ENCODE measurements around the gene TNS1. TPM values are rescaled to one million over a fixed set of nuclear protein-coding genes. Genes with fewer than 3 reads are reported as not detected.
A peak's percentile ranks its signal among the peaks of the same experiment; 100 is the strongest.

Gene TNS1
- total RNA-seq, 1 donor: 48.9 TPM

GRCh38 chr2:217981084-217981730 is 21.6 kb downstream of the TNS1 start:
- H3K79me2 ChIP-seq (ENCODE audit: insufficient read depth, low read length): no peaks in the 10 kb centered on the region
- no peaks in the 10 kb centered on the region for H4K20me1 ChIP-seq (ENCODE audit: insufficient read depth, low read length)
- H3K4me1 ChIP-seq (ENCODE audit: insufficient read depth, low read length): peaks cover 15% of the 10 kb centered on the region

GRCh38 chr2:217980591-217980990 is 22.2 kb downstream of the TNS1 start:
- H4K20me1 ChIP-seq (ENCODE audit: insufficient read depth, low read length): no peaks in the 10 kb centered on the region
- DNase-seq (ENCODE audit: insufficient read length, low spot score, missing footprints): peak; percentile 86
- no peak overlapping the region for H3K4me2 ChIP-seq (ENCODE audit: insufficient read depth, low read length)
- H3K36me3 ChIP-seq (ENCODE audit: insufficient read depth, low read length): no peaks in the 10 kb centered on the region
- H3K27ac ChIP-seq (ENCODE audit: low read depth, low read length): no peak overlapping the region
- no peaks in the 10 kb centered on the region for H3K27me3 ChIP-seq (ENCODE audit: insufficient read depth, low read length)
- H3K4me3 ChIP-seq (ENCODE audit: insufficient read depth, low read length): no peak overlapping the region
- no peak for TF ChIP-seq CTCF (IDR thresholded peaks at IDR 0.05; ENCODE audit: extremely low read depth, low read depth, low read length)
- no peaks in the 10 kb centered on the region for H3K9me3 ChIP-seq (ENCODE audit: low read depth, low read length)
- no peaks in the 10 kb centered on the region for H3K79me2 ChIP-seq (ENCODE audit: insufficient read depth, low read length)
- no peak overlapping the region for H2AFZ ChIP-seq (ENCODE audit: low read length)
- peaks cover 15% of the 10 kb centered on the region for H3K4me1 ChIP-seq (ENCODE audit: insufficient read depth, low read length)

More at GRCh38 chr2:217981084-217981730, 21.6 kb downstream of the TNS1 start:
- H3K36me3 ChIP-seq (ENCODE audit: insufficient read depth, low read length): no peaks in the 10 kb centered on the region
- no peak overlapping the region for H3K27ac ChIP-seq (ENCODE audit: low read depth, low read length)
- no peak overlapping the region for H3K4me3 ChIP-seq (ENCODE audit: insufficient read depth, low read length)
- no peak for TF ChIP-seq CTCF (IDR thresholded peaks at IDR 0.05; ENCODE audit: extremely low read depth, low read depth, low read length)
- no peaks in the 10 kb centered on the region for H3K27me3 ChIP-seq (ENCODE audit: insufficient read depth, low read length)
- no peak for DNase-seq (ENCODE audit: insufficient read length, low spot score, missing footprints)
- H2AFZ ChIP-seq (ENCODE audit: low read length): no peak overlapping the region
- no peaks in the 10 kb centered on the region for H3K9me3 ChIP-seq (ENCODE audit: low read depth, low read length)
- H3K4me2 ChIP-seq (ENCODE audit: insufficient read depth, low read length): no peak overlapping the region

DNA sequence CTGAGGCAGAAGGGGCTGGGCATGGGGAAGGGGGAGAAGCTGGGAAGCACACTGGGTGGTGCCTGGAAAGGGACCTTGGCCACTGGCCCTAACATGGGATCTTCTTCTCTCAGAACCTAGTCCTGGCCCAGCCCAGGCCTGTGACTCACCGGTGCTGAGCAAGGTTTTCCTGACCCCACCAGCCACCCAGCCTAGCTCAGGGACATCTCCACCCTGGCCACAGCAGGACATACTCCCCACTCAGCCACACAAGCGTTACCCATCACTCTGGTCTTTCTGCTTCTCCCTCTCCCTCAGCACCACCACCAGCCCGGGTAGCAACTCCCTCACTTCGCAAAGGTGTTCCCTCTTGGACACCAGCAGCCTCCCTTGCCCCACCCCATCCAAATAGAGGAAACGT is 22.8 kb downstream of the TNS1 start:
- Histone ChIP-seq H2AFZ (ENCODE audit: low read length) (no peak overlapping the region), H3K36me3 (ENCODE audit: insufficient read depth, low read length) (no peaks in the 10 kb centered on the region), H3K4me1 (ENCODE audit: insufficient read depth, low read length) (peaks cover 15% of the 10 kb centered on the region), H3K27ac (ENCODE audit: low read depth, low read length) (no peak overlapping the region), H3K9me3 (ENCODE audit: low read depth, low read length) (no peaks in the 10 kb centered on the region), H3K79me2 (ENCODE audit: insufficient read depth, low read length) (no peaks in the 10 kb centered on the region), H3K4me3 (ENCODE audit: insufficient read depth, low read length) (no peak overlapping the region), H3K4me2 (ENCODE audit: insufficient read depth, low read length) (no peak overlapping the region), H4K20me1 (ENCODE audit: insufficient read depth, low read length) (no peaks in the 10 kb centered on the region), H3K27me3 (ENCODE audit: insufficient read depth, low read length) (no peaks in the 10 kb centered on the region)
- TF ChIP-seq CTCF (IDR thresholded peaks at IDR 0.05; ENCODE audit: extremely low read depth, low read depth, low read length): no peak
- DNase-seq (ENCODE audit: insufficient read length, low spot score, missing footprints): peak; percentile 90

DNA sequence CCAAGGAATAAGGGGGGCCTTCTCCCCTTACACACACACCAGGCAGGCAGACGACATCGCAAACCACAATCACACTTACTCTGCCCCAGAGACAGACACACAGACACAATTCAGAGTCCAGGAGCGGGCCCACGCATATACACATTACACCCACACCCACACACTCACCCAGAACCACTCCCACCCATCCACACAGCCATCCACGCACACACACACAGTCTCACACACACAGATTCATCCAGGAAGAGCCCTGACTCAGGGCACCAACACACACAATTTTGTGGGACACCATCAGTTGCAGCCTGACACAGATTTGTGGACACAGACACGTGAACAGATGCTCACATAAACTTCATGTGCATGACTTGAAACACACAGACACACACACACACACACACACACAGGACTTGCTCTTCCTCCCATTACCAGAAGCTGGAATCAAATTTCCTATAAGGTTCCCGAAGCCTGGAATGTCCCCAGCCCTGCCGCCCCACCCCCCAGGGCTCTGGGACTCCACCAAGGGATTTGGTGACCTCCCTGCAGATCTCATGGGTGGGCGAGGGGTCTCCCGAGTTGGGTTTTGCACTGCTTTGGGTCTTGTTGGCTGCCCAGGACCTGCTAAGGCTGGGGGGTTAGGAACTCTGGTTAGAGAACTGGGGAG is 23.5 kb downstream of the TNS1 start:
- H3K27ac ChIP-seq (ENCODE audit: low read depth, low read length): no peak overlapping the region
- H3K27me3 ChIP-seq (ENCODE audit: insufficient read depth, low read length): no peaks in the 10 kb centered on the region
- peak overlapping the region; percentile 77 for H3K4me3 ChIP-seq (ENCODE audit: insufficient read depth, low read length)
- H3K4me2 ChIP-seq (ENCODE audit: insufficient read depth, low read length): peak overlapping the region; percentile 61
- H3K79me2 ChIP-seq (ENCODE audit: insufficient read depth, low read length): no peaks in the 10 kb centered on the region
- H3K4me1 ChIP-seq (ENCODE audit: insufficient read depth, low read length): peaks cover 15% of the 10 kb centered on the region
- no peaks in the 10 kb centered on the region for H3K36me3 ChIP-seq (ENCODE audit: insufficient read depth, low read length)
- no peak for TF ChIP-seq CTCF (IDR thresholded peaks at IDR 0.05; ENCODE audit: extremely low read depth, low read depth, low read length)
- no peak overlapping the region for H2AFZ ChIP-seq (ENCODE audit: low read length)
- peak; percentile 90 for DNase-seq (ENCODE audit: insufficient read length, low spot score, missing footprints)
- no peaks in the 10 kb centered on the region for H3K9me3 ChIP-seq (ENCODE audit: low read depth, low read length)
- H4K20me1 ChIP-seq (ENCODE audit: insufficient read depth, low read length): peaks cover 5% of the 10 kb centered on the region
